HEK293T (cell line): ENCODE results near the gene BRICD5.

Source experiments
- FOXM1 ChIP-seq: fragments of 450-650 bp; IDR thresholded peaks from 2 replicates; pipeline ENCODE4 v1.6.1; 2017; ENCODE audit warnings: mild to moderate bottlenecking, borderline replicate concordance
- HDGF ChIP-seq: fragments of 450-650 bp; IDR thresholded peaks from 2 replicates; pipeline ENCODE4 v1.6.1; 2017; ENCODE audit warnings: antibody characterized with exemption, borderline replicate concordance
- SP1 ChIP-seq: fragments of 450-650 bp; IDR thresholded peaks from 2 replicates; pipeline ENCODE4 v1.6.1; 2017
- TARDBP ChIP-seq: fragments of 450-650 bp; IDR thresholded peaks from 2 replicates; pipeline ENCODE4 v1.6.1; 2016
- ZNF384 ChIP-seq: fragments of 450-650 bp; IDR thresholded peaks from 2 replicates; pipeline ENCODE4 v1.6.1; 2016
- TF ChIP-seq, protein P1 (sequence below): fragments of 450-650 bp; IDR thresholded peaks from 2 replicates; pipeline ENCODE4 v1.6.1; 2016

DNA sequence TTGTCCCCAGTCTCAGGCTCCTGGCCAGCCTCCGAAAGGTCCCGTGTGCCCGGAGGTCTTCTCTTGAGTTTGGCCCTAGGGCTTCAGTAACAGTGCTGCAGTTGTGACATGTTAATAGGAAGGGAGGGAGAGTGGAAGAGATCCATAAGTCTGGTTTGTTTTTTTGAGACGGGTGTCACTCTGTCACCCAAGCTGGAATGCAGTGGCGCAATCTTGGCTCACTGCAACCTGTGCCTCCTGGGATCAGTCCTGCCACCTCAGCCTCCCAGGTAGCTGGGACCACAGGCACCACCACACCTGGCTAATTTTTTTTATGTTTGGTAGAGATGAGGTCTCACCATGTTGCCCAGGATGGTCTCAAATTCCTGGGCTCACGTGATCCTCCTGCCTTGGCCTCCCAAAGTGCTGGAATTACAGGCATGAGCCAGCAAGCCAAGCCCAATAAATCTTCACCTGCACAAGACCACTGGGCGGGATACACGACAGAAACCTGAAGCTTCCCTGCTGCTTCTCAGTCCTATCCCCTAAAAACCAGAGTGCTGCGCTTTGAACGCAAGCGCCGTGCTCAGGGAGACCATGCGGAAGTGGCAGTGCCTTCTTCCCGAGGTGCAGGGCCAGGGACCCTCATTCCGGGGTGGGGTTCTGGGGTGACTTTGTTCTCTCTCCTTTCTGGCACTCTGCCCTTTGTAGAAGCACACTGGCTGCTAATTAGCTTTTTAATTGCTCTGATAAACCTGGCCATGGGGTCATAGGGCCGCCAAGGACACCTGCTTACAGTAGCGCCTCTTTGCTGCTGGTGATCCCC, 44.2 kb downstream of the BRICD5 start:
- TF ChIP-seq, protein P1, sequence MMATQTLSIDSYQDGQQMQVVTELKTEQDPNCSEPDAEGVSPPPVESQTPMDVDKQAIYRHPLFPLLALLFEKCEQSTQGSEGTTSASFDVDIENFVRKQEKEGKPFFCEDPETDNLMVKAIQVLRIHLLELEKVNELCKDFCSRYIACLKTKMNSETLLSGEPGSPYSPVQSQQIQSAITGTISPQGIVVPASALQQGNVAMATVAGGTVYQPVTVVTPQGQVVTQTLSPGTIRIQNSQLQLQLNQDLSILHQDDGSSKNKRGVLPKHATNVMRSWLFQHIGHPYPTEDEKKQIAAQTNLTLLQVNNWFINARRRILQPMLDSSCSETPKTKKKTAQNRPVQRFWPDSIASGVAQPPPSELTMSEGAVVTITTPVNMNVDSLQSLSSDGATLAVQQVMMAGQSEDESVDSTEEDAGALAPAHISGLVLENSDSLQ: no peak
- TF ChIP-seq SP1 (no peak), HDGF (no peak), ZNF384 (no peak), TARDBP (no peak), FOXM1 (no peak)
